Measurements from ENCODE around the gene KLK13. TPM values are rescaled to one million over a fixed set of nuclear protein-coding genes. Genes with fewer than 3 reads are reported as not detected.

Gene KLK13
- total and polyA plus RNA-seq, 2 of the 13 experiments (the other 11 are each of a cell fraction or from before 2014, with no cell fraction given), result 0.09 TPM; not detected in 1

DNA sequence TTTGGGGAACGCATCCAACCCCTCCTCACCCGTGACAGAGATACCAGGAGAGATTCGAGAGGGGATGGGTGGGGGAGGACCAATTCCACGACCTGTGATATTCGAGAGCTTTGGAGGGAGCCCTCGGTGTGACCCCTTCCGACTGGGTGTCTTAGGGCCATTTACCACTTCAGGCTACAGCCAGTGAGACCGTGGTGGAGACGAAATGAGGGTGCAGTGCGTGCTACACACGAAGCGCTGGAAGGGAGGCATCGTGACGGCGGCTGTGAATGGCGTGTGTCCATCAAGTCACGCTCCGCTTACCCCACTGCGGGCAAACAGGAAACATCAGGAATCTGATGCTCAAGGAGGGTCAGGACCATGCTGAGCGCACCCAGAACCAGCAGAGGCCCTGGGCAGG, 32.9 kb upstream of the KLK13 start (continued):
- TF ChIP-seq ZBTB8A (CRISPR knock-in tag; IDR thresholded peaks at IDR 0.05; ENCODE audit: borderline replicate concordance, low read depth) (no peak), SAFB2 (CRISPR knock-in tag; IDR thresholded peaks at IDR 0.05; ENCODE audit: borderline replicate concordance, low read depth) (no peak), ZNF670 (CRISPR knock-in tag; IDR thresholded peaks at IDR 0.05; ENCODE audit: borderline replicate concordance) (no peak)
- TF ChIP-seq, protein P1, sequence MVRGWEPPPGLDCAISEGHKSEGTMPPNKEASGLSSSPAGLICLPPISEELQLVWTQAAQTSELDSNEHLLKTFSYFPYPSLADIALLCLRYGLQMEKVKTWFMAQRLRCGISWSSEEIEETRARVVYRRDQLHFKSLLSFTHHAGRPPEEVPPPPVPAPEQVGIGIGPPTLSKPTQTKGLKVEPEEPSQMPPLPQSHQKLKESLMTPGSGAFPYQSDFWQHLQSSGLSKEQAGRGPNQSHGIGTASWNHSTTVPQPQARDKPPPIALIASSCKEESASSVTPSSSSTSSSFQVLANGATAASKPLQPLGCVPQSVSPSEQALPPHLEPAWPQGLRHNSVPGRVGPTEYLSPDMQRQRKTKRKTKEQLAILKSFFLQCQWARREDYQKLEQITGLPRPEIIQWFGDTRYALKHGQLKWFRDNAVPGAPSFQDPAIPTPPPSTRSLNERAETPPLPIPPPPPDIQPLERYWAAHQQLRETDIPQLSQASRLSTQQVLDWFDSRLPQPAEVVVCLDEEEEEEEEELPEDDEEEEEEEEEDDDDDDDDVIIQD (CRISPR knock-in tag; IDR thresholded peaks at IDR 0.05; ENCODE audit: low read depth), result no peak

GRCh38 chr19:51097166-51097738, 32.4 kb upstream of the KLK13 start:
- Histone ChIP-seq H3K36me3 (replicated peaks in 1 of 2; ENCODE audit: control insufficient read depth in 1 of 2, insufficient read depth in 2 of 2, low read length in 2 of 2) (peaks cover 2 to 9% of the 10 kb centered on the region in 2 experiments; a peak in 3 of 5 replicates), H3K27ac (ENCODE audit: extremely low read length, insufficient read depth, low read length) (no peak overlapping the region), H2AFZ (ENCODE audit: low read length) (no peak overlapping the region), H3K27me3 (ENCODE audit: control insufficient read depth in 1 of 2, insufficient read depth in 2 of 2, low read length in 2 of 2) (no peaks in the 10 kb centered on the region; a peak in 1 of 5 replicates), H3K9me3 (ENCODE audit: low read length) (no peaks in the 10 kb centered on the region), H3K4me2 (ENCODE audit: low read depth, low read length) (no peak overlapping the region), H3K4me3 (replicated peaks in 1 of 3; ENCODE audit: insufficient read depth in 1 of 3, low read depth in 2 of 3, low read length in 3 of 3) (no peak overlapping the region), H3K9ac (ENCODE audit: insufficient read depth, low read depth, low read length) (no peak overlapping the region), H3K4me1 (ENCODE audit: insufficient read depth, low read length) (peaks cover 17% of the 10 kb centered on the region), H4K20me1 (ENCODE audit: insufficient read depth, low read length) (0 out of 2 replicates have a peak, but pooled peaks cover 3% of the 10 kb centered on the region), H3K79me2 (ENCODE audit: insufficient read depth, low read length) (no peaks in the 10 kb centered on the region)
- peak; percentile 76 for ATAC-seq
- POLR2A ChIA-PET, result no interaction called here
- BruUV-seq (replicated peaks), result no TSS peak
- in situ Hi-C loops (cut with HindIII; ENCODE audit: extremely low pct_ligation_motif_present, low pct_unique_long_range_greater_than_20kb), result loop anchor here (25.0 kb wide), 1 partner anchor 160 kb away; no protein-coding TSS in a partner anchor
- WGBS (ENCODE audit: low lambda C conversion rate), result 0% methylated on average over 1 of the region's 8 CpGs
- TF ChIP-seq WIZ (CRISPR knock-in tag; IDR thresholded peaks at IDR 0.05) (no peak), CTCF (CRISPR knock-in tag; IDR thresholded peaks at IDR 0.05) (peak; percentile 70), FOSL2 (CRISPR knock-in tag; IDR thresholded peaks at IDR 0.05) (no peak), ZNF274 (CRISPR knock-in tag; IDR thresholded peaks at IDR 0.05) (no peak), STAG1 (CRISPR knock-in tag; IDR thresholded peaks at IDR 0.05) (peak; percentile 14; the same call in 1 of the 2 replicates), ZNF570 (CRISPR knock-in tag; IDR thresholded peaks at IDR 0.05; ENCODE audit: borderline replicate concordance) (no peak), ZKSCAN5 (CRISPR knock-in tag; IDR thresholded peaks at IDR 0.05) (no peak)
- TF ChIP-seq, protein P2, sequence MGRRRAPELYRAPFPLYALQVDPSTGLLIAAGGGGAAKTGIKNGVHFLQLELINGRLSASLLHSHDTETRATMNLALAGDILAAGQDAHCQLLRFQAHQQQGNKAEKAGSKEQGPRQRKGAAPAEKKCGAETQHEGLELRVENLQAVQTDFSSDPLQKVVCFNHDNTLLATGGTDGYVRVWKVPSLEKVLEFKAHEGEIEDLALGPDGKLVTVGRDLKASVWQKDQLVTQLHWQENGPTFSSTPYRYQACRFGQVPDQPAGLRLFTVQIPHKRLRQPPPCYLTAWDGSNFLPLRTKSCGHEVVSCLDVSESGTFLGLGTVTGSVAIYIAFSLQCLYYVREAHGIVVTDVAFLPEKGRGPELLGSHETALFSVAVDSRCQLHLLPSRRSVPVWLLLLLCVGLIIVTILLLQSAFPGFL (CRISPR knock-in tag; IDR thresholded peaks at IDR 0.05), result no peak
- TF ChIP-seq, protein P3, sequence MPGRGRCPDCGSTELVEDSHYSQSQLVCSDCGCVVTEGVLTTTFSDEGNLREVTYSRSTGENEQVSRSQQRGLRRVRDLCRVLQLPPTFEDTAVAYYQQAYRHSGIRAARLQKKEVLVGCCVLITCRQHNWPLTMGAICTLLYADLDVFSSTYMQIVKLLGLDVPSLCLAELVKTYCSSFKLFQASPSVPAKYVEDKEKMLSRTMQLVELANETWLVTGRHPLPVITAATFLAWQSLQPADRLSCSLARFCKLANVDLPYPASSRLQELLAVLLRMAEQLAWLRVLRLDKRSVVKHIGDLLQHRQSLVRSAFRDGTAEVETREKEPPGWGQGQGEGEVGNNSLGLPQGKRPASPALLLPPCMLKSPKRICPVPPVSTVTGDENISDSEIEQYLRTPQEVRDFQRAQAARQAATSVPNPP (CRISPR knock-in tag; IDR thresholded peaks at IDR 0.05), result no peak
- DNase-seq (ENCODE audit: low spot score), result peak; percentile 34
- CTCF ChIA-PET (ENCODE audit: low intra/inter-chr PET ratio, low total read pairs), result interaction anchor here (2.9 kb wide), 1 partner anchor 76 kb away, joined by 16 read pairs; no protein-coding TSS in a partner anchor
- peak; percentile 30 for FAIRE-seq
- intact Hi-C loops (cut with micrococcal nuclease; ENCODE audit: unreplicated experiment), result no loop called here
